SK-N-MC (cell line): ENCODE results near the gene CHTF18.

Source experiments
- EZH2 ChIP-seq: fragments of 200-600 bp; sonication (generic); IDR thresholded peaks from one replicate; pipeline ENCODE4 v1.6.1; 2017; ENCODE audit warnings: antibody characterized with exemption
- POLR2AphosphoS5 ChIP-seq: IDR thresholded peaks from 2 replicates; pipeline ENCODE4 v1.6.1; 2012; ENCODE audit warnings: mild to moderate bottlenecking, low read depth, low read length, borderline replicate concordance

DNA sequence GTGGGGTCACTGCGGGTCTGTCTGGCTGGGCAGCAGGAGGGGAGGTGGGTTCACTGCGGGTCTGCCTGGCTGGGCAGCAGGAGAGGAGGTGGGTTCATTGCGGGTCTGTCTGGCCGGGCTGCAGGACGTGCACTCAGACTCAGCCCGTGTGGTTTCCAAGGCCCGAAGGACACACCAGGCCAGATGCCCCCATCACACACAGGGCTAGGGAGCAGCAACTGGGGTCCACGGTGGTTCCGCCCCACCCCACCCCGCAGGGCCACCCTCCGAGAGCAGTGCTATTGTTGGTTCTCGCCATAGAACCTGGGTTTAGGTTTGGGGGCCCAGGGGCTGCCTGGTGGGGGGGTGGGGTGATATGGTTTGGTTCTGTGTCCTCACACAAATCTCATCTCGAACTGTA is 41.8 kb upstream of the CHTF18 start:
- TF ChIP-seq POLR2AphosphoS5 (no peak), EZH2 (no peak)
